WTC11 (cell line): ENCODE data around the gene SLC25A2. TPM values are rescaled to one million over a fixed set of nuclear protein-coding genes. Genes with fewer than 3 reads are reported as not detected.

Source experiments
- ATAC-seq: fragments of 200-7000 bp; cut with Tn5 transposase; 2 replicates; pipeline ENCODE4 v1.10.0; 2021; ENCODE audit warnings: mild to moderate bottlenecking, moderate library complexity
- CTCF ChIA-PET: fragments of 300-600 bp; sonication (Branson Sonifier 250); formaldehyde crosslinking; loops from one replicate; lab custom pipeline; 2021; ENCODE audit warnings: antibody characterized with exemption; lab: Charles Lee
- POLR2A ChIA-PET: fragments of 350-600 bp; sonication (Branson Sonifier 250); formaldehyde crosslinking; loops from one replicate; lab custom pipeline; 2021; ENCODE audit warnings: antibody characterized with exemption; lab: Charles Lee
- DNase-seq: peaks from one replicate; pipeline ENCODE4 v3.0.0; 2021; ENCODE audit warnings: low spot score
- H3K27ac Mint-ChIP-seq: 2 replicates; pipeline ENCODE4 v1.8.0; 2021; ENCODE audit warnings: mixed read lengths
- H3K27me3 Mint-ChIP-seq: 2 replicates; pipeline ENCODE4 v1.8.0; 2021; ENCODE audit warnings: low read depth, mild to moderate bottlenecking, moderate library complexity, mixed read lengths
- H3K36me3 Mint-ChIP-seq: 2 replicates; pipeline ENCODE4 v1.8.0; 2021; ENCODE audit warnings: mixed read lengths
- H3K4me1 Mint-ChIP-seq: 2 replicates; pipeline ENCODE4 v1.8.0; 2022; ENCODE audit warnings: mixed read lengths
- H3K4me3 Mint-ChIP-seq: 2 replicates; pipeline ENCODE4 v1.8.0; 2021; ENCODE audit warnings: mild to moderate bottlenecking, moderate library complexity, mixed read lengths
- H3K9me3 Mint-ChIP-seq: 2 replicates; pipeline ENCODE4 v1.8.0; 2021; ENCODE audit warnings: mixed read lengths
- CBFB ChIP-seq: sonication (generic); formaldehyde crosslinking; IDR thresholded peaks from 2 replicates; pipeline ENCODE4 v1.8.1; 2022; ENCODE audit warnings: mild to moderate bottlenecking, low read depth, missing genetic modification reagents
- IRF2 ChIP-seq: sonication (generic); formaldehyde crosslinking; IDR thresholded peaks from 2 replicates; pipeline ENCODE4 v1.8.0; 2022; ENCODE audit warnings: low read depth, missing genetic modification reagents, borderline replicate concordance
- MYBL2 ChIP-seq: sonication (generic); formaldehyde crosslinking; IDR thresholded peaks from 2 replicates; pipeline ENCODE4 v1.8.1; 2023; ENCODE audit warnings: mild to moderate bottlenecking, moderate library complexity, missing genetic modification reagents
- NFATC4 ChIP-seq: fragments of 250-450 bp; sonication (Bioruptor Pico); IDR thresholded peaks from 2 replicates; pipeline ENCODE4 v1.9.0; 2021; ENCODE audit warnings: mild to moderate bottlenecking
- NR1H2 ChIP-seq: sonication (generic); formaldehyde crosslinking; IDR thresholded peaks from 2 replicates; pipeline ENCODE4 v1.9.0; 2021; ENCODE audit warnings: mild to moderate bottlenecking, moderate library complexity, missing genetic modification reagents
- RELA ChIP-seq: sonication (generic); formaldehyde crosslinking; IDR thresholded peaks from 2 replicates; pipeline ENCODE4 v1.8.1; 2022; ENCODE audit warnings: missing genetic modification reagents, mild to moderate bottlenecking, borderline replicate concordance
- TEAD4 ChIP-seq: sonication (generic); formaldehyde crosslinking; IDR thresholded peaks from 2 replicates; pipeline ENCODE4 v1.8.0; 2022; ENCODE audit warnings: mild to moderate bottlenecking, missing genetic modification reagents
- ZNF671 ChIP-seq: fragments of 250-450 bp; sonication (Bioruptor Pico); IDR thresholded peaks from 2 replicates; pipeline ENCODE4 v1.8.0; 2021; ENCODE audit warnings: mild to moderate bottlenecking
- total RNA-seq: library from RNA; stranded (reverse); gene quantifications from 3 replicates; pipeline ENCODE4 v1.2.3, GENCODE V29; 2021
- TF ChIP-seq, protein P1 (sequence below): sonication (generic); formaldehyde crosslinking; IDR thresholded peaks from 2 replicates; pipeline ENCODE4 v1.8.1; 2023; ENCODE audit warnings: mild to moderate bottlenecking, moderate library complexity, missing genetic modification reagents
- TF ChIP-seq, protein P2 (sequence below): sonication (generic); formaldehyde crosslinking; conservative IDR thresholded peaks from 2 replicates; pipeline ENCODE4 v1.8.1; 2022; ENCODE audit warnings: mild to moderate bottlenecking, missing genetic modification reagents
- TF ChIP-seq, protein P3 (sequence below): sonication (generic); formaldehyde crosslinking; IDR thresholded peaks from 2 replicates; pipeline ENCODE4 v1.8.0; 2023; ENCODE audit warnings: mild to moderate bottlenecking, missing genetic modification reagents
- TF ChIP-seq, protein P4 (sequence below): fragments of 250-450 bp; sonication (Bioruptor Pico); IDR thresholded peaks from 2 replicates; pipeline ENCODE4 v1.9.0; 2021; ENCODE audit warnings: mild to moderate bottlenecking
- TF ChIP-seq, protein P5 (sequence below): sonication (generic); formaldehyde crosslinking; IDR thresholded peaks from 2 replicates; pipeline ENCODE4 v1.8.1; 2022; ENCODE audit warnings: low read depth, mild to moderate bottlenecking, moderate library complexity, missing genetic modification reagents, borderline replicate concordance
- TF ChIP-seq, protein P6 (sequence below): sonication (generic); formaldehyde crosslinking; IDR thresholded peaks from 2 replicates; pipeline ENCODE4 v1.8.1; 2023; ENCODE audit warnings: mild to moderate bottlenecking, missing genetic modification reagents, borderline replicate concordance
- TF ChIP-seq, protein P7 (sequence below): sonication (generic); formaldehyde crosslinking; IDR thresholded peaks from 2 replicates; pipeline ENCODE4 v1.8.1; 2022; ENCODE audit warnings: missing genetic modification reagents, borderline replicate concordance

Gene SLC25A2
- total RNA-seq, 1 experiment from 2014 or later: 0.24 TPM

DNA sequence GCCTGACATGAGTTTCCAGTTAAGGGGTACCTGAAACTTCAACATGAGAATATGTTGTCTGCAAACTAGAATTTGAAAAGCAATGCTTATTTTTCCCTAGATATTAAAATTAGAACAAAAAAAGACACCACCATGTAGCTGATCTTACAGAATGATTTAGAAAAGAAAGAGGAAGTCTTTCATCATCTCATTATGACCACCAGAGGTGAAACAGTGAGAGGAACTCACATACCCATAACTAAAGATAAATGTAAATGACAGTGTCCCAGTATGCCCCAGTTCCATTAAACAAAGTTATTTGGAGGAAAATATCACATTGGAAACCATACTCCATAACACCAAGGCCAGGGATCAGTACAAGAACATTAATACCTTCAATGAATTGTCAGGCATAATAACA lies 9.9 kb upstream of the SLC25A2 start:
- DNase-seq (no peak), ATAC-seq (no peak)
- ChIA-PET POLR2A (interaction anchor here (0.6 kb wide), 1 partner anchor 69 kb away, joined by 5 read pairs; no protein-coding TSS in a partner anchor), CTCF (interaction anchor here (0.6 to 1.6 kb wide), 3 partner anchors 68 to 250 kb away, joined by 3 to 4 read pairs (median 4); partner anchors contain the start of genes PCDHB15 and PCDHB9)
- H3K4me1 Mint-ChIP-seq: peaks cover 8% of the 10 kb centered on the region
- H3K27ac Mint-ChIP-seq: no peak overlapping the region
- H3K27me3 Mint-ChIP-seq: peaks cover 4% of the 10 kb centered on the region; the same call in 1 of the 2 replicates
- TF ChIP-seq TEAD4 (CRISPR knock-in tag) (no peak), IRF2 (CRISPR knock-in tag) (no peak), RELA (CRISPR knock-in tag) (no peak), NFATC4 (CRISPR knock-in tag) (no peak), ZNF671 (no peak), MYBL2 (CRISPR knock-in tag) (no peak), NR1H2 (CRISPR knock-in tag) (no peak), CBFB (CRISPR knock-in tag) (no peak)
- TF ChIP-seq, protein P1, sequence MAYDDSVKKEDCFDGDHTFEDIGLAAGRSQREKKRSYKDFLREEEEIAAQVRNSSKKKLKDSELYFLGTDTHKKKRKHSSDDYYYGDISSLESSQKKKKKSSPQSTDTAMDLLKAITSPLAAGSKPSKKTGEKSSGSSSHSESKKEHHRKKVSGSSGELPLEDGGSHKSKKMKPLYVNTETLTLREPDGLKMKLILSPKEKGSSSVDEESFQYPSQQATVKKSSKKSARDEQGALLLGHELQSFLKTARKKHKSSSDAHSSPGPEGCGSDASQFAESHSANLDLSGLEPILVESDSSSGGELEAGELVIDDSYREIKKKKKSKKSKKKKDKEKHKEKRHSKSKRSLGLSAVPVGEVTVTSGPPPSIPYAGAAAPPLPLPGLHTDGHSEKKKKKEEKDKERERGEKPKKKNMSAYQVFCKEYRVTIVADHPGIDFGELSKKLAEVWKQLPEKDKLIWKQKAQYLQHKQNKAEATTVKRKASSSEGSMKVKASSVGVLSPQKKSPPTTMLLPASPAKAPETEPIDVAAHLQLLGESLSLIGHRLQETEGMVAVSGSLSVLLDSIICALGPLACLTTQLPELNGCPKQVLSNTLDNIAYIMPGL: no peak
- TF ChIP-seq, protein P2, sequence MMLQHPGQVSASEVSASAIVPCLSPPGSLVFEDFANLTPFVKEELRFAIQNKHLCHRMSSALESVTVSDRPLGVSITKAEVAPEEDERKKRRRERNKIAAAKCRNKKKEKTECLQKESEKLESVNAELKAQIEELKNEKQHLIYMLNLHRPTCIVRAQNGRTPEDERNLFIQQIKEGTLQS (CRISPR knock-in tag): no peak
- TF ChIP-seq, protein P3, sequence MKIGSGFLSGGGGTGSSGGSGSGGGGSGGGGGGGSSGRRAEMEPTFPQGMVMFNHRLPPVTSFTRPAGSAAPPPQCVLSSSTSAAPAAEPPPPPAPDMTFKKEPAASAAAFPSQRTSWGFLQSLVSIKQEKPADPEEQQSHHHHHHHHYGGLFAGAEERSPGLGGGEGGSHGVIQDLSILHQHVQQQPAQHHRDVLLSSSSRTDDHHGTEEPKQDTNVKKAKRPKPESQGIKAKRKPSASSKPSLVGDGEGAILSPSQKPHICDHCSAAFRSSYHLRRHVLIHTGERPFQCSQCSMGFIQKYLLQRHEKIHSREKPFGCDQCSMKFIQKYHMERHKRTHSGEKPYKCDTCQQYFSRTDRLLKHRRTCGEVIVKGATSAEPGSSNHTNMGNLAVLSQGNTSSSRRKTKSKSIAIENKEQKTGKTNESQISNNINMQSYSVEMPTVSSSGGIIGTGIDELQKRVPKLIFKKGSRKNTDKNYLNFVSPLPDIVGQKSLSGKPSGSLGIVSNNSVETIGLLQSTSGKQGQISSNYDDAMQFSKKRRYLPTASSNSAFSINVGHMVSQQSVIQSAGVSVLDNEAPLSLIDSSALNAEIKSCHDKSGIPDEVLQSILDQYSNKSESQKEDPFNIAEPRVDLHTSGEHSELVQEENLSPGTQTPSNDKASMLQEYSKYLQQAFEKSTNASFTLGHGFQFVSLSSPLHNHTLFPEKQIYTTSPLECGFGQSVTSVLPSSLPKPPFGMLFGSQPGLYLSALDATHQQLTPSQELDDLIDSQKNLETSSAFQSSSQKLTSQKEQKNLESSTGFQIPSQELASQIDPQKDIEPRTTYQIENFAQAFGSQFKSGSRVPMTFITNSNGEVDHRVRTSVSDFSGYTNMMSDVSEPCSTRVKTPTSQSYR (CRISPR knock-in tag): no peak
- TF ChIP-seq, protein P4, sequence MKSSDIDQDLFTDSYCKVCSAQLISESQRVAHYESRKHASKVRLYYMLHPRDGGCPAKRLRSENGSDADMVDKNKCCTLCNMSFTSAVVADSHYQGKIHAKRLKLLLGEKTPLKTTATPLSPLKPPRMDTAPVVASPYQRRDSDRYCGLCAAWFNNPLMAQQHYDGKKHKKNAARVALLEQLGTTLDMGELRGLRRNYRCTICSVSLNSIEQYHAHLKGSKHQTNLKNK: no peak
- TF ChIP-seq, protein P5, sequence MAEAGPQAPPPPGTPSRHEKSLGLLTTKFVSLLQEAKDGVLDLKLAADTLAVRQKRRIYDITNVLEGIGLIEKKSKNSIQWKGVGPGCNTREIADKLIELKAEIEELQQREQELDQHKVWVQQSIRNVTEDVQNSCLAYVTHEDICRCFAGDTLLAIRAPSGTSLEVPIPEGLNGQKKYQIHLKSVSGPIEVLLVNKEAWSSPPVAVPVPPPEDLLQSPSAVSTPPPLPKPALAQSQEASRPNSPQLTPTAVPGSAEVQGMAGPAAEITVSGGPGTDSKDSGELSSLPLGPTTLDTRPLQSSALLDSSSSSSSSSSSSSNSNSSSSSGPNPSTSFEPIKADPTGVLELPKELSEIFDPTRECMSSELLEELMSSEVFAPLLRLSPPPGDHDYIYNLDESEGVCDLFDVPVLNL (CRISPR knock-in tag): no peak
- TF ChIP-seq, protein P6, sequence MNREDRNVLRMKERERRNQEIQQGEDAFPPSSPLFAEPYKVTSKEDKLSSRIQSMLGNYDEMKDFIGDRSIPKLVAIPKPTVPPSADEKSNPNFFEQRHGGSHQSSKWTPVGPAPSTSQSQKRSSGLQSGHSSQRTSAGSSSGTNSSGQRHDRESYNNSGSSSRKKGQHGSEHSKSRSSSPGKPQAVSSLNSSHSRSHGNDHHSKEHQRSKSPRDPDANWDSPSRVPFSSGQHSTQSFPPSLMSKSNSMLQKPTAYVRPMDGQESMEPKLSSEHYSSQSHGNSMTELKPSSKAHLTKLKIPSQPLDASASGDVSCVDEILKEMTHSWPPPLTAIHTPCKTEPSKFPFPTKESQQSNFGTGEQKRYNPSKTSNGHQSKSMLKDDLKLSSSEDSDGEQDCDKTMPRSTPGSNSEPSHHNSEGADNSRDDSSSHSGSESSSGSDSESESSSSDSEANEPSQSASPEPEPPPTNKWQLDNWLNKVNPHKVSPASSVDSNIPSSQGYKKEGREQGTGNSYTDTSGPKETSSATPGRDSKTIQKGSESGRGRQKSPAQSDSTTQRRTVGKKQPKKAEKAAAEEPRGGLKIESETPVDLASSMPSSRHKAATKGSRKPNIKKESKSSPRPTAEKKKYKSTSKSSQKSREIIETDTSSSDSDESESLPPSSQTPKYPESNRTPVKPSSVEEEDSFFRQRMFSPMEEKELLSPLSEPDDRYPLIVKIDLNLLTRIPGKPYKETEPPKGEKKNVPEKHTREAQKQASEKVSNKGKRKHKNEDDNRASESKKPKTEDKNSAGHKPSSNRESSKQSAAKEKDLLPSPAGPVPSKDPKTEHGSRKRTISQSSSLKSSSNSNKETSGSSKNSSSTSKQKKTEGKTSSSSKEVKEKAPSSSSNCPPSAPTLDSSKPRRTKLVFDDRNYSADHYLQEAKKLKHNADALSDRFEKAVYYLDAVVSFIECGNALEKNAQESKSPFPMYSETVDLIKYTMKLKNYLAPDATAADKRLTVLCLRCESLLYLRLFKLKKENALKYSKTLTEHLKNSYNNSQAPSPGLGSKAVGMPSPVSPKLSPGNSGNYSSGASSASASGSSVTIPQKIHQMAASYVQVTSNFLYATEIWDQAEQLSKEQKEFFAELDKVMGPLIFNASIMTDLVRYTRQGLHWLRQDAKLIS (CRISPR knock-in tag): no peak
- H3K36me3 Mint-ChIP-seq: peaks cover 29% of the 10 kb centered on the region
- H3K4me3 Mint-ChIP-seq: no peak overlapping the region
- H3K9me3 Mint-ChIP-seq: peaks cover 12% of the 10 kb centered on the region

DNA sequence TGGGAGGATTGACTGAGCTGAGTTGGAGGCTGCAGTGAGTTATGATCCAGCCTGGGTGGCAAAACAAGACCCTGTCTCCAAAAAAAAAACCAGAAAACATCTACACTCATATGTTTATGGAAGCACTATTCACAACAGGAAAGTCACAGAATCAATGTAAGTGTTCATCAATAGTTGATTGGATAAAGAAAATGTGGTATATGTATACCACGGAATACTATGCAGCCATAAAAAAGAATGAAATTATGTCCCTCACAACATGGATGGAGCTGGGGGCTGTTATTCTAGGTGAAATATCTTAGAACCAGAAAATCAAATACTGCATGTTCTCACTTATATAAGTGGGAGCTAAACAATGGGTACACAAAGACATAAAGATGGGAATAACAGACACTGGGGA lies 2.8 kb upstream of the SLC25A2 start:
- peaks cover 8% of the 10 kb centered on the region for H3K9me3 Mint-ChIP-seq
- no peak overlapping the region for H3K4me3 Mint-ChIP-seq
- no peaks in the 10 kb centered on the region; the same call in 1 of the 2 replicates for H3K36me3 Mint-ChIP-seq
- no peaks in the 10 kb centered on the region for H3K4me1 Mint-ChIP-seq
- CTCF ChIA-PET: interaction anchor here (1.3 kb wide), 1 partner anchor 83 kb away, joined by 3 read pairs; the partner anchor contains the start of gene PCDHB14
- H3K27me3 Mint-ChIP-seq: no peaks in the 10 kb centered on the region
- TF ChIP-seq, protein P7, sequence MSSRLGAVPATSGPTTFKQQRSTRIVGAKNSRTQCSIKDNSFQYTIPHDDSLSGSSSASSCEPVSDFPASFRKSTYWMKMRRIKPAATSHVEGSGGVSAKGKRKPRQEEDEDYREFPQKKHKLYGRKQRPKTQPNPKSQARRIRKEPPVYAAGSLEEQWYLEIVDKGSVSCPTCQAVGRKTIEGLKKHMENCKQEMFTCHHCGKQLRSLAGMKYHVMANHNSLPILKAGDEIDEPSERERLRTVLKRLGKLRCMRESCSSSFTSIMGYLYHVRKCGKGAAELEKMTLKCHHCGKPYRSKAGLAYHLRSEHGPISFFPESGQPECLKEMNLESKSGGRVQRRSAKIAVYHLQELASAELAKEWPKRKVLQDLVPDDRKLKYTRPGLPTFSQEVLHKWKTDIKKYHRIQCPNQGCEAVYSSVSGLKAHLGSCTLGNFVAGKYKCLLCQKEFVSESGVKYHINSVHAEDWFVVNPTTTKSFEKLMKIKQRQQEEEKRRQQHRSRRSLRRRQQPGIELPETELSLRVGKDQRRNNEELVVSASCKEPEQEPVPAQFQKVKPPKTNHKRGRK (CRISPR knock-in tag): no peak
- POLR2A ChIA-PET: no interaction called here
- DNase-seq (no peak), ATAC-seq (no peak)
- H3K27ac Mint-ChIP-seq: no peak overlapping the region
